Liver (tissue), 9 donors: ENCODE data around the gene PLA2G4E. TPM values are rescaled to one million over a fixed set of nuclear protein-coding genes. Genes with fewer than 3 reads are reported as not detected.

ENCODE experiments used
- DNase-seq: peaks from one replicate; pipeline ENCODE4 v3.0.0-alpha.2; 2017; ENCODE audit warnings: low spot score
- H3K27ac ChIP-seq, 2 donors: one replicate each; pipeline ENCODE4 v1.7.0; 2013; ENCODE audit warnings: inconsistent platforms in 2 of 2, low read length in 2 of 2, control low read depth in 1 of 2, low read depth in 1 of 2, mild to moderate bottlenecking in 1 of 2
- H3K27me3 ChIP-seq, 4 donors: one replicate each; pipeline versions ENCODE4 v1.6.1 to v1.7.0; 2013; ENCODE audit warnings: low read length in 3 of 4, inconsistent platforms in 1 of 4, mild to moderate bottlenecking in 1 of 4, moderate library complexity in 1 of 4; ENCODE audit not compliant: control insufficient read depth in 4 of 4, insufficient read depth in 4 of 4
- H3K36me3 ChIP-seq, 4 donors: one replicate each; pipeline versions ENCODE4 v1.6.1 to v1.7.0; 2013; ENCODE audit warnings: low read length in 3 of 4, mild to moderate bottlenecking in 3 of 4, low read depth in 1 of 4, moderate library complexity in 1 of 4; ENCODE audit not compliant: control insufficient read depth in 4 of 4, insufficient read depth in 3 of 4
- H3K4me1 ChIP-seq, 4 donors: one replicate each; pipeline versions ENCODE4 v1.6.1 to v1.7.0; 2013; ENCODE audit warnings: low read length in 3 of 4, mild to moderate bottlenecking in 3 of 4, moderate library complexity in 1 of 4; ENCODE audit not compliant: control insufficient read depth in 4 of 4, insufficient read depth in 4 of 4
- H3K4me3 ChIP-seq, 3 donors: one replicate each; pipeline versions ENCODE4 v1.6.1 to v1.7.0; 2013; ENCODE audit warnings: low read length in 3 of 3, control low read depth in 1 of 3, low read depth in 1 of 3, mild to moderate bottlenecking in 1 of 3
- H3K9ac ChIP-seq, 2 donors: one replicate each; pipeline ENCODE4 v1.7.0; 2013; ENCODE audit warnings: low read length in 2 of 2, mild to moderate bottlenecking in 2 of 2, moderate library complexity in 2 of 2, control low read depth in 1 of 2, low read depth in 1 of 2
- H3K9me3 ChIP-seq, 4 donors: one replicate each; pipeline versions ENCODE4 v1.6.1 to v1.7.0; 2013; ENCODE audit warnings: low read length in 3 of 4; ENCODE audit not compliant: control insufficient read depth in 4 of 4
- ATF3 ChIP-seq: IDR thresholded peaks from 2 replicates; pipeline ENCODE4 v1.6.1; 2016; ENCODE audit warnings: antibody characterized with exemption
- CTCF ChIP-seq: fragments of 150-350 bp; IDR thresholded peaks from 2 replicates; pipeline ENCODE4 v1.5.1; 2017; ENCODE audit warnings: improper control_type of control experiment, low read depth, low read length; ENCODE audit not compliant: missing input control
- EGR1 ChIP-seq, 2 donors: IDR thresholded peaks; 2 replicates each; pipeline ENCODE4 v1.6.1; 2016 to 2018; ENCODE audit warnings: antibody characterized with exemption in 2 of 2, low read depth in 2 of 2
- FOXA1 ChIP-seq: IDR thresholded peaks from 2 replicates; pipeline ENCODE4 v1.6.1; 2016; ENCODE audit warnings: antibody characterized with exemption
- FOXA2 ChIP-seq: IDR thresholded peaks from 2 replicates; pipeline ENCODE4 v1.6.1; 2016; ENCODE audit warnings: antibody characterized with exemption
- JUND ChIP-seq, 2 donors: IDR thresholded peaks; 2 replicates each; pipeline ENCODE4 v1.6.1; 2016; ENCODE audit warnings: antibody characterized with exemption in 2 of 2
- MAX ChIP-seq: IDR thresholded peaks from 2 replicates; pipeline ENCODE4 v1.6.1; 2016; ENCODE audit warnings: antibody characterized with exemption
- NR2F2 ChIP-seq: IDR thresholded peaks from 2 replicates; pipeline ENCODE4 v1.6.1; 2016; ENCODE audit warnings: antibody characterized with exemption
- RAD21 ChIP-seq, 2 donors: IDR thresholded peaks; 2 replicates each; pipeline ENCODE4 v1.6.1; 2016; ENCODE audit warnings: antibody characterized with exemption in 2 of 2, mild to moderate bottlenecking in 2 of 2
- RXRA ChIP-seq, 2 donors: IDR thresholded peaks; 2 replicates each; pipeline ENCODE4 v1.6.1; 2017 to 2018; ENCODE audit warnings: antibody characterized with exemption in 2 of 2, mild to moderate bottlenecking in 1 of 2
- SP1 ChIP-seq: IDR thresholded peaks from 2 replicates; pipeline ENCODE4 v1.6.1; 2018; ENCODE audit warnings: antibody characterized with exemption, mild to moderate bottlenecking
- YY1 ChIP-seq: IDR thresholded peaks from 2 replicates; pipeline ENCODE4 v1.6.1; 2016; ENCODE audit warnings: antibody characterized with exemption, mild to moderate bottlenecking
- WGBS: extraction: QIAGEN DNeasy Blood & Tissue Kit; methylation state at CpG from one replicate; pipeline ENCODE4 v1.1.7; 2013; 5-methylcytosine and 5-hydroxymethylcytosine counted together
- polyA plus RNA-seq, 2 donors: library from polyadenylated mRNA; stranded (reverse) in 1 of 2; unstranded in 1 of 2; fragments of 200-250 nt in 1 of 2; fragments of >200 nt in 1 of 2; fragmentation: Nextera tagmentation in 1 of 2; extraction: Ambion mirVana in 1 of 2; gene quantifications; one replicate each; pipeline versions ENCODE4 v1.2.1 to v1.2.3, GENCODE V29; 2013 to 2015
- total RNA-seq, 2 donors: library from RNA; depleted of rRNA; stranded (reverse); fragments of >200 nt; gene quantifications; one replicate each; pipeline ENCODE4 v1.2.3, GENCODE V29; 2014
- TF ChIP-seq, protein P1 (sequence below): IDR thresholded peaks from 2 replicates; pipeline ENCODE4 v1.6.1; 2016; ENCODE audit warnings: antibody characterized with exemption, mild to moderate bottlenecking
- TF ChIP-seq, protein P2 (sequence below): IDR thresholded peaks from 2 replicates; pipeline ENCODE4 v1.6.1; 2016; ENCODE audit warnings: antibody characterized with exemption
- donor health status: healthy.
- donor health status: healthy.
- donor health status: healthy.
- donor health status: healthy.
- donor health status: healthy.

PLA2G4E gene
- total and polyA plus RNA-seq, 4 donors: not detected

GRCh38 chr15:41935566-41936020, 85.2 kb downstream of the PLA2G4E start:
- Histone ChIP-seq H3K9me3 (no peaks in the 10 kb centered on the region), H3K4me3 (no peak overlapping the region), H3K4me1 (peaks cover 0 to 7% (median 3%) of the 10 kb centered on the region in 4 donors), H3K9ac (no peak overlapping the region), H3K36me3 (peaks cover 0 to 7% (median 5%) of the 10 kb centered on the region in 4 donors), H3K27ac (peak overlapping the region; percentile 26 to 42), H3K27me3 (no peaks in the 10 kb centered on the region)
- DNase-seq: no peak
- 83% methylated on average over 5 of the region's 5 CpGs for WGBS
- no peak for TF ChIP-seq CTCF
- no peak for TF ChIP-seq RAD21 (IDR thresholded peaks at IDR 0.05)
- TF ChIP-seq MAX: no peak
- TF ChIP-seq, protein P1, sequence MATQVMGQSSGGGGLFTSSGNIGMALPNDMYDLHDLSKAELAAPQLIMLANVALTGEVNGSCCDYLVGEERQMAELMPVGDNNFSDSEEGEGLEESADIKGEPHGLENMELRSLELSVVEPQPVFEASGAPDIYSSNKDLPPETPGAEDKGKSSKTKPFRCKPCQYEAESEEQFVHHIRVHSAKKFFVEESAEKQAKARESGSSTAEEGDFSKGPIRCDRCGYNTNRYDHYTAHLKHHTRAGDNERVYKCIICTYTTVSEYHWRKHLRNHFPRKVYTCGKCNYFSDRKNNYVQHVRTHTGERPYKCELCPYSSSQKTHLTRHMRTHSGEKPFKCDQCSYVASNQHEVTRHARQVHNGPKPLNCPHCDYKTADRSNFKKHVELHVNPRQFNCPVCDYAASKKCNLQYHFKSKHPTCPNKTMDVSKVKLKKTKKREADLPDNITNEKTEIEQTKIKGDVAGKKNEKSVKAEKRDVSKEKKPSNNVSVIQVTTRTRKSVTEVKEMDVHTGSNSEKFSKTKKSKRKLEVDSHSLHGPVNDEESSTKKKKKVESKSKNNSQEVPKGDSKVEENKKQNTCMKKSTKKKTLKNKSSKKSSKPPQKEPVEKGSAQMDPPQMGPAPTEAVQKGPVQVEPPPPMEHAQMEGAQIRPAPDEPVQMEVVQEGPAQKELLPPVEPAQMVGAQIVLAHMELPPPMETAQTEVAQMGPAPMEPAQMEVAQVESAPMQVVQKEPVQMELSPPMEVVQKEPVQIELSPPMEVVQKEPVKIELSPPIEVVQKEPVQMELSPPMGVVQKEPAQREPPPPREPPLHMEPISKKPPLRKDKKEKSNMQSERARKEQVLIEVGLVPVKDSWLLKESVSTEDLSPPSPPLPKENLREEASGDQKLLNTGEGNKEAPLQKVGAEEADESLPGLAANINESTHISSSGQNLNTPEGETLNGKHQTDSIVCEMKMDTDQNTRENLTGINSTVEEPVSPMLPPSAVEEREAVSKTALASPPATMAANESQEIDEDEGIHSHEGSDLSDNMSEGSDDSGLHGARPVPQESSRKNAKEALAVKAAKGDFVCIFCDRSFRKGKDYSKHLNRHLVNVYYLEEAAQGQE: no peak
- no peak for TF ChIP-seq FOXA1
- no peak for TF ChIP-seq SP1
- no peak for TF ChIP-seq YY1
- TF ChIP-seq NR2F2: no peak
- TF ChIP-seq EGR1 (IDR thresholded peaks at IDR 0.05; ENCODE audit: low read depth in 2 of 2): no peak
- no peak for TF ChIP-seq ATF3
- no peak for TF ChIP-seq JUND (IDR thresholded peaks at IDR 0.05)
- TF ChIP-seq, protein P2, sequence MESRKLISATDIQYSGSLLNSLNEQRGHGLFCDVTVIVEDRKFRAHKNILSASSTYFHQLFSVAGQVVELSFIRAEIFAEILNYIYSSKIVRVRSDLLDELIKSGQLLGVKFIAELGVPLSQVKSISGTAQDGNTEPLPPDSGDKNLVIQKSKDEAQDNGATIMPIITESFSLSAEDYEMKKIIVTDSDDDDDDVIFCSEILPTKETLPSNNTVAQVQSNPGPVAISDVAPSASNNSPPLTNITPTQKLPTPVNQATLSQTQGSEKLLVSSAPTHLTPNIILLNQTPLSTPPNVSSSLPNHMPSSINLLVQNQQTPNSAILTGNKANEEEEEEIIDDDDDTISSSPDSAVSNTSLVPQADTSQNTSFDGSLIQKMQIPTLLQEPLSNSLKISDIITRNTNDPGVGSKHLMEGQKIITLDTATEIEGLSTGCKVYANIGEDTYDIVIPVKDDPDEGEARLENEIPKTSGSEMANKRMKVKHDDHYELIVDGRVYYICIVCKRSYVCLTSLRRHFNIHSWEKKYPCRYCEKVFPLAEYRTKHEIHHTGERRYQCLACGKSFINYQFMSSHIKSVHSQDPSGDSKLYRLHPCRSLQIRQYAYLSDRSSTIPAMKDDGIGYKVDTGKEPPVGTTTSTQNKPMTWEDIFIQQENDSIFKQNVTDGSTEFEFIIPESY: no peak
- TF ChIP-seq FOXA2: no peak
- TF ChIP-seq RXRA (IDR thresholded peaks at IDR 0.05): no peak

- TF ChIP-seq FOXA2 (no peak), NR2F2 (peak; percentile 12)
- 75% methylated on average over 4 of the region's 4 CpGs for WGBS
- H3K27me3 ChIP-seq: no peaks in the 10 kb centered on the region
- no peak overlapping the region for H3K4me3 ChIP-seq
- H3K9ac ChIP-seq: no peak overlapping the region
- DNase-seq: no peak
- H3K36me3 ChIP-seq: peaks cover 0 to 3% (median 0%) of the 10 kb centered on the region in 4 donors
- peaks cover 0 to 13% (median 9%) of the 10 kb centered on the region in 4 donors for H3K4me1 ChIP-seq
- peak overlapping the region in 1 of 2 donors; percentile 19 for H3K27ac ChIP-seq
- no peaks in the 10 kb centered on the region for H3K9me3 ChIP-seq
Observed at GRCh38 chr15:41934843-41935242, 86.0 kb downstream of the PLA2G4E start.
